GM21723 (cell line): ENCODE results near the gene IQCN.

Experiments
- ATAC-seq: cut with Tn5 transposase; IDR thresholded peaks from one replicate; pipeline ENCODE4 v1.9.1; 2021; ENCODE audit warnings: mild to moderate bottlenecking, moderate library complexity; ENCODE audit not compliant: unreplicated experiment

IQCN gene

GRCh38 chr19:18266771-18267686 is 7.2 kb downstream of the IQCN start:
- no peak for ATAC-seq

- no peak for ATAC-seq
Observed at GRCh38 chr19:18265582-18265981, 8.7 kb downstream of the IQCN start.

DNA sequence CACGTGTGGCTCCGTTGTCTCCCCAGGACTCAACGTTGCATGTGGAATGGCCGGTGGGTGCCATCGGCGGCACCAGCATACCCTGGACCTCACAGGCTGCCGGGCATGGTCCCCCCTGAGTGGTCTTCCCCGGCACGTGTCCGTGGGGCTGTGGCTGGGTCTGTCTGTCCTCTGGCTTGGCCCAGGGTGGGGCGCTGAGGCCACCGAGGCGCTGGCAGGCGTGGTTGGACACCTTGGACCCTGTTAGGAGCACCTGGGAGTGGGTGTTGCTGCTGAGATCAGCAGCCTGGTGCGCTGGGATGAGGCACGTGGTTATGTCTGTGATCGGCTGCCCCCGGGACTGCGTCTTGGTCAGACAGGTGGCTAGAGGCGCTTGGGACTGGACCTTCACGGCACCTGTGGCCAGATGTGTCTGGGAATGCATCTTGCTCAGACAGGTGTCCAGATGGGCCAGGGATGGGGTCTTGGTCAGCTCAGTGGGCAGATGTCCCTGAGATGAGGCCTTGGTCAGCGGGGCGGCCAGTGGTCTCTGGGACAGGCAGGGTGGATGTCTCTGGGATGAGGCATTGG is 9.2 kb downstream of the IQCN start:
- ATAC-seq, result no peak

DNA sequence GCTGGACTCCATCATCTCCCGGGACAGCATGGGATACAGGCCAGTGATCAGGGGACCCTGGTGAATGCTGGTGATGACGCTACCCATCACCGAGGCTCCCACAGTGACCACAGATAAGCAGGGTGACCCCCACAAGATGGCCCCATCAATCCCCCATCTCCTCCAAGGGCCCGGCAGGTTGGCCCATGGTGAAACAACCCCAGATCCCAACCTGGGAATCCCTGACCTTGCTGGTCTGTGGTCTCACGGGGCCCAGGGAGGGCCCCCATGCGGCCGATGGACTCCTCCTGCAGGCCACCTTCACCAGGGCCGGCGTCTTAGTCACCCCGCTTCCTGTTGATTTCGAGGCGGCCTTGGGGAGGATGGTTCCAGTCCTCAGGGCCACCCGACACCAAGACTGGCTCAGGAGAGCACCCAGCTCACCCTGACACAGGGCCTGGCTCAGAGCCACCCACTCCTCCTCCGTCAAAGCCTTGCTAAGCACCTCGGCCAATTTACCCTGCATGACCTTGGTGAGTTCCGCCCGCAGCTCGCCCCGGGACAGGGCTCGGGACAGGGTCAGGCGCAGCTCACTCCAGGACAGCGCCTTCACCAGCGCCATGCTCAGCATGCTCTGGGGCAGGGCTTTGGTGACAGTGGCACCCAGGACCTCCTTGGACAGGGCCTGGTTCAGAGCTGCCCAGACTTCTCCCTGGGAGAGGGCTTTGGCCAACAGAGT is 10.0 kb downstream of the IQCN start:
- ATAC-seq, result no peak

GRCh38 chr19:18263324-18264136 is 10.7 kb downstream of the IQCN start:
- no peak for ATAC-seq

DNA sequence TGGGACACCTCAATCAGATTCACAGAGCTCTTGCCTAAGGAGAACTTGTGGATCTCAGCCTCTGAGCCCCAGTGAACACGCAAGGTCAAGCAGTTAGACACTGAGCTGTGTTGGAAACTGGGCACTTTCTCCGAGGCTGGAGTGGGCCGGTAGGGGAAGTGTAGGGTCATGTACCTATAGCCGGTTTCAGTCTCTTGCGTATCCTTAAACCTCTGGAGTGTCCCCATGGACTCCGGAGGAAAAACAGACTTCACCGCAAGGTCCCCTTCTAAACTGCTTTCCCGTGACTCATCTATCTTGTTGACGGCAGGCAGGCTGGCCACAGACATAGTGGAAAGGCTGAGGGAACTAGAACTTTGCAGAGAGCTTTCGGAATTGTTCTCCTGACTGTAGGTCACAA is 11.3 kb downstream of the IQCN start:
- ATAC-seq, result no peak

DNA sequence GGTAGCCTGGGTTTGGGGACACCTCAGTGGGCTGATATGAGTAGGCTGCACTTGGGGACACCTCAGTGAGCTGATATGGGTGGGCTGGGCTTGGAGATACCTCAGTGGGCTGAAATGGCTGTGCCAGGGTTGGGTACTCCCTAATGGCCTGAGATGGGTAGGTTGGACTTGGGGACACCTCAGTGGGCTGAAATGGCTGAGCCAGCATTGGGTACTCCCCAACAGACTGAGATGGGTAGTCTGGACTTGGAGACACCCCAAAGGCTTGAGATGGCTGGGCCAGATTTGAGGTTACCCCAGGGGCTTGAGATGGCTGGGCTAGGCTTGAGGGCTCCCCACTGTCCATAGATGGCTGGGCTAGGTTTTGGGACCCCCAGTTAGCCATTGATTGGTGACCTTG is 12.1 kb downstream of the IQCN start:
- ATAC-seq, result no peak

GRCh38 chr19:18261474-18261873 is 12.8 kb downstream of the IQCN start:
- no peak for ATAC-seq

DNA sequence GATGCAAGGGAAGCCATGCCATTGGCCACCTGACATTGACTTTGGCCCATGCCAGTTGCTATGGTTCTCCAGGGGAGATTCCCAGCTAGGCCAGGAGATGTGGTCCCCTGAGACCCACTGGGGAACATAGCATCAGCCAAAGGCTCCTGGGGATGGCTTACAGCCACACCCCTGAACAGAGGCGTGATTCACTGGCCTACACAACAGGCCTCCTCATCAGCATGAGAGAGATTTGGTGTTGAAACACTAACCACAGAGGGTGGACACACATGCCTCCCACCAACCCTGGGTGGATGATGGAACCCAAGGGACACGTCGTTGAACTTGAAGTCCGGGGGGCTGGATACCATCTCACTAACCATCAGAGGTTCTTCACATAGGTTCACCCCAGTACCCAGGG is 14.4 kb downstream of the IQCN start:
- ATAC-seq, result no peak

DNA sequence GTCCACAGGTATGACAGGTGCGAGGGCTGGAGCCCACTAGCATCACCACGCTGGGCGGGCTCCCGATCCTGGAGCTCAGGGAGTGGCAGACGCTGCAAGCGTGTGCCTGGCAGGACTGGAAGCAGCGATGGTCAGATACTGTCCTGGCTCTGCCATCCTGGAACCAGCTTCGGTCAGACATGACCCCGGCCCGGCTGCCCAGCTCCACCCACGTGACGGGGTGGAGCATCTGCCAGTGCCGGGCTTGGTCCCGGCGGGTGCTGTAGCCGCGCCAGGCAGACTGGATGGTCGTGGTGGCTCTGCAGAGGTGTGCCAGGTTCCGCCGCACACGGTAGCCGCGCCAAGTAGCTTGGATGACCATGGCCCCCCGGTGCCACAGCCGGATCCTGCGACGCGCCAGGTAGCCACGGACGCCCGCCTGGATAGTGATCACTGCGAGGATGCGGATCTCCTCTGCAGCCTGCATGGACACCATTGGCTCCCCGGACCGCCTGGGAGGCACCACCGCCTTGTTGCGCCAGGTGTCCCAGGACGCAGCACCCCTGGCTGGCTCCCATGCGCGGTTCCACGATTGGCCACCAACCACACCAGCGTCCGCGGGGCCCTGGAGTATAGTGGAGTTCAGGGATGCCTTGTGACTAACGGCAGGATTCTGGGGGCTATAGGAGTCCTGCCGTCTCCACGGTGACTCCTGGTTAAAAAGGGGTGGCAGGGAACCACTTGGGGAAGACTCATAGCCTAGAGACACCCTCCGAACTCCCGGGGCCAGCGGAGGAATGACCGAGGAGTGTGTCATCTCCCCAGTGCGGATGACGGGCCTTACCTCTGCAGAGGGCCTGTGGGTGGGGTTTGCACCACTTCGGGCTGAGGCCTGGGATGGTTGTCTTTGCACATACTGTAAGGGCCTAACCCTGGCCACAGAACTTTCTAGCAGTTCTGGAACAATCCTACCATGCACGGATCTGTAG is 16.5 kb downstream of the IQCN start:
- no peak for ATAC-seq

GRCh38 chr19:18254546-18255503 is 19.4 kb downstream of the IQCN start:
- no peak for ATAC-seq

DNA sequence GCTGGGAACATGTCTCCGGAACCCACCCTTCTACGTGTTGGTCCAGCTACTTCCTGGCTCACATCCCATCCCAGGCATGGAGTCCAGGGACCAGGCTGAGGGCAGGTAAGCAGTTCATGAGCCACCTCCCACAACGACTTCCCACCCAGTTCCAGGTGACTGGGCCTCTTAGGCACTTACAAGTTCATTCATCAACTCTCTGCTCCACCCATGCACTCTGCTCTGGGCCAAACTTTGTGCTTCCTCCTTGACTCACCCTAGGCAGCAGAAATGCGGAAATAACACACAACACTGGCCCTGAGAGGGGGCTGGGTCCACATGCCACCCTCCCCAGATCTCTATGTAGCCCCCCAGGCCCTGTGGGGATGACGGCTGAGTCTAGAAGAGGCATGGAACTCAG is 20.5 kb downstream of the IQCN start:
- ATAC-seq, result no peak

DNA sequence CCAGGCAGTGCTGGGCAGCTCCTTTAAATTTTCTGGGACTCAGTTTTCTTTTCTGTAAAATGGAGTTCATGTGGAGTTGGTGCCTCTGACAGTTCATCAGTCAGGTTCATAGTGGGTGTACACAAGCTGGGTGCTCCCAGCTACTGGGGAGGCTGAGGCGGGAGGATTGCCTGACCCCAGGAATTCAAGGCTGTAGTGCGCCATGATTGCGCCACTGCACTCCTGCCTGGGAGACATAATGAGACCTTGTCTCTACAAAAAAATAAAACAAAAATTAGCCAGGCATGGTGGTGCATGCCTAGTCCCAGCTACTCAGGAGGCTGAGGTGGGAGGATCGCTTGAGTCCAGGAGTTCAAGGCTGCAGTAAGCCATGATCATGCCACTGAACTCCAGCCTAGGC is 21.1 kb downstream of the IQCN start:
- ATAC-seq, result no peak

- ATAC-seq, result no peak
Observed at GRCh38 chr19:18252370-18252717, 21.9 kb downstream of the IQCN start.

- ATAC-seq, result no peak
Observed at GRCh38 chr19:18251587-18252369, 22.5 kb downstream of the IQCN start.

- no peak for ATAC-seq
Observed at GRCh38 chr19:18249834-18250233, 24.4 kb downstream of the IQCN start.

GRCh38 chr19:18245297-18245696 is 29.0 kb downstream of the IQCN start:
- ATAC-seq, result no peak

- ATAC-seq, result no peak
Observed at GRCh38 chr19:18239303-18239702, 34.9 kb downstream of the IQCN start.
